SK-N-SH (cell line): ENCODE results near the gene CCDC24. TPM values are rescaled to one million over a fixed set of nuclear protein-coding genes. Genes with fewer than 3 reads are reported as not detected.

Source experiments
- CTCF ChIA-PET: fragments of 300-600, 350-600 bp; formaldehyde crosslinking; extraction: SDS; loops from one replicate; lab custom pipeline; 2021; lab: Yijun Ruan, JAX
- POLR2A ChIA-PET: fragments of 350-600 bp; sonication (Branson Sonifier 250); formaldehyde crosslinking; extraction: SDS; loops from one replicate; lab custom pipeline; 2020; ENCODE audit warnings: antibody characterized with exemption, inconsistent platforms; lab: Yijun Ruan, JAX
- DNase-seq: peaks from one replicate; pipeline ENCODE4 v3.0.0; 2012
- H2AFZ ChIP-seq: fragments of 200-600 bp; sonication (generic); 2 replicates; pipeline ENCODE4 v1.8.1; 2016; ENCODE audit warnings: antibody characterized with exemption, mild to moderate bottlenecking, low read depth
- H3F3A ChIP-seq: fragments of 200-600 bp; sonication (generic); replicated peaks from 2 replicates; pipeline ENCODE3; 2016; ENCODE audit warnings: antibody characterized with exemption, mild to moderate bottlenecking; ENCODE audit not compliant: insufficient read depth
- H3K27ac ChIP-seq, 2 experiments: fragments of 200-500 bp in 1 of 2; fragments of 200-600 bp in 1 of 2; sonication (Bioruptor generic) in 1 of 2; sonication (generic), shearing (Covaris generic) in 1 of 2; 2 replicates each; pipeline versions ENCODE4 v1.5.1 to v1.6.1; 2014 to 2016; ENCODE audit warnings: low read depth in 2 of 2, inconsistent platforms in 1 of 2, low read length in 1 of 2, mild to moderate bottlenecking in 1 of 2, mixed read lengths in 1 of 2
- H3K27me3 ChIP-seq: fragments of 200-600 bp; sonication (generic), shearing (Covaris generic); 2 replicates; pipeline ENCODE4 v1.6.1; 2016; ENCODE audit warnings: mixed run types; ENCODE audit not compliant: insufficient read depth
- H3K36me3 ChIP-seq, 2 experiments: fragments of 200-500 bp in 1 of 2; fragments of 200-600 bp in 1 of 2; sonication (Bioruptor generic) in 1 of 2; sonication (generic) in 1 of 2; replicated peaks in 1 of 2; 2 replicates each; pipeline versions ENCODE3 to v1.5.1; 2014 to 2016; ENCODE audit warnings: low read length in 1 of 2, mild to moderate bottlenecking in 1 of 2; ENCODE audit not compliant: insufficient read depth in 2 of 2, control insufficient read depth in 1 of 2
- H3K4me1 ChIP-seq, 2 experiments: fragments of 200-500 bp in 1 of 2; fragments of 200-600 bp in 1 of 2; sonication (Bioruptor generic) in 1 of 2; sonication (generic), shearing (Covaris generic) in 1 of 2; 2 replicates each; pipeline versions ENCODE4 v1.5.1 to v1.6.1; 2014 to 2016; ENCODE audit warnings: low read depth in 1 of 2, low read length in 1 of 2, mixed run types in 1 of 2; ENCODE audit not compliant: insufficient read depth in 2 of 2, control insufficient read depth in 1 of 2
- H3K4me2 ChIP-seq: fragments of 200-600 bp; sonication (generic), shearing (Covaris generic); 2 replicates; pipeline ENCODE4 v1.6.1; 2017; ENCODE audit warnings: mixed run types
- H3K4me3 ChIP-seq, 2 experiments: fragments of 200-500 bp in 1 of 2; fragments of 200-600 bp in 1 of 2; sonication (Bioruptor generic) in 1 of 2; sonication (generic), shearing (Covaris generic) in 1 of 2; 2 replicates each; pipeline versions ENCODE4 v1.5.1 to v1.8.1; 2014 to 2016; ENCODE audit warnings: low read depth in 2 of 2, inconsistent platforms in 1 of 2, low read length in 1 of 2, mild to moderate bottlenecking in 1 of 2, mixed read lengths in 1 of 2, moderate library complexity in 1 of 2
- H3K79me2 ChIP-seq: fragments of 200-600 bp; sonication (generic); 2 replicates; pipeline ENCODE4 v1.8.1; 2017; ENCODE audit warnings: mild to moderate bottlenecking; ENCODE audit not compliant: insufficient read depth
- H3K9ac ChIP-seq: fragments of 200-600 bp; sonication (generic); 2 replicates; pipeline ENCODE4 v1.6.1; 2017; ENCODE audit warnings: mixed run types
- H3K9me2 ChIP-seq: fragments of 200-600 bp; sonication (generic); 2 replicates; pipeline ENCODE4 v1.6.1; 2017; ENCODE audit warnings: mixed run types
- H3K9me3 ChIP-seq: fragments of 200-600 bp; sonication (generic); 2 replicates; pipeline ENCODE4 v1.6.1; 2017; ENCODE audit warnings: mixed run types, mild to moderate bottlenecking, moderate library complexity
- H4K20me1 ChIP-seq: fragments of 200-600 bp; sonication (generic); 2 replicates; pipeline ENCODE4 v1.6.1; 2017; ENCODE audit warnings: mild to moderate bottlenecking, mixed run types; ENCODE audit not compliant: insufficient read depth
- EP300 ChIP-seq, 2 experiments: IDR thresholded peaks; 2 replicates each; pipeline versions ENCODE4 v1.4.0 to v1.6.1; 2012; ENCODE audit warnings: borderline replicate concordance in 1 of 2, low read depth in 1 of 2, low read length in 1 of 2
- EZH2phosphoT487 ChIP-seq: fragments of 200-600 bp; sonication (generic); IDR thresholded peaks from 2 replicates; pipeline ENCODE4 v1.6.1; 2017; ENCODE audit warnings: low read depth, mixed run types, mild to moderate bottlenecking, antibody characterized with exemption, moderate library complexity, borderline replicate concordance
- FOSL2 ChIP-seq: IDR thresholded peaks from 2 replicates; pipeline ENCODE4 v1.4.0; 2012; ENCODE audit warnings: low read depth, mild to moderate bottlenecking, moderate library complexity, borderline replicate concordance
- FOXJ3 ChIP-seq: sonication (generic); formaldehyde crosslinking; IDR thresholded peaks from 2 replicates; pipeline ENCODE4 v1.5.1; 2020; ENCODE audit warnings: mild to moderate bottlenecking, missing genetic modification reagents
- GABPA ChIP-seq: IDR thresholded peaks from 2 replicates; pipeline ENCODE4 v1.4.0; 2012; ENCODE audit warnings: low read depth, mild to moderate bottlenecking
- GATA2 ChIP-seq: sonication (generic); formaldehyde crosslinking; IDR thresholded peaks from 2 replicates; pipeline ENCODE4 v1.5.0; 2020; ENCODE audit warnings: mild to moderate bottlenecking, missing genetic modification reagents
- JUND ChIP-seq: IDR thresholded peaks from 2 replicates; pipeline ENCODE4 v1.4.0; 2012
- MEF2A ChIP-seq: IDR thresholded peaks from 2 replicates; pipeline ENCODE4 v1.4.0; 2012; ENCODE audit warnings: low read depth, borderline replicate concordance
- MXI1 ChIP-seq: IDR thresholded peaks from 2 replicates; pipeline ENCODE4 v1.6.1; 2012; ENCODE audit warnings: mild to moderate bottlenecking, low read depth, low read length, improper control_type of control experiment
- NFIC ChIP-seq: IDR thresholded peaks from 2 replicates; pipeline ENCODE4 v1.4.0; 2012; ENCODE audit warnings: borderline replicate concordance
- NRF1 ChIP-seq: IDR thresholded peaks from 2 replicates; pipeline ENCODE4 v1.6.1; 2012; ENCODE audit warnings: low read depth, mild to moderate bottlenecking, low read length
- RFX5 ChIP-seq: IDR thresholded peaks from 2 replicates; pipeline ENCODE4 v1.6.1; 2012; ENCODE audit warnings: mild to moderate bottlenecking, improper control_type of control experiment, low read length
- RXRA ChIP-seq: IDR thresholded peaks from 2 replicates; pipeline ENCODE4 v1.4.0; 2012; ENCODE audit warnings: low read depth, mild to moderate bottlenecking, borderline replicate concordance
- SIN3A ChIP-seq: IDR thresholded peaks from 2 replicates; pipeline ENCODE4 v1.6.1; 2012; ENCODE audit warnings: low read depth, mild to moderate bottlenecking, low read length, moderate library complexity, borderline replicate concordance
- SMC3 ChIP-seq: IDR thresholded peaks from 2 replicates; pipeline ENCODE4 v1.6.1; 2012; ENCODE audit warnings: low read depth, low read length, improper control_type of control experiment
- TAF1 ChIP-seq: IDR thresholded peaks from 2 replicates; pipeline ENCODE4 v1.6.1; 2012; ENCODE audit warnings: low read depth, mild to moderate bottlenecking, low read length, moderate library complexity, borderline replicate concordance
- TCF12 ChIP-seq: IDR thresholded peaks from 2 replicates; pipeline ENCODE4 v1.4.0; 2012
- WGBS: methylation state at CpG from one replicate; pipeline ENCODE4 v1.1.6; 2017; ENCODE audit warnings: low lambda C conversion rate; 5-methylcytosine and 5-hydroxymethylcytosine counted together
- polyA plus RNA-seq, 3 experiments: library from polyadenylated mRNA; depleted of rRNA; stranded (reverse); fragments of >200 nt; gene quantifications; 2 replicates each; pipeline ENCODE4 v1.2.3, GENCODE V29; 2012
- TF ChIP-seq, protein P1 (sequence below): IDR thresholded peaks from 2 replicates; pipeline ENCODE4 v1.4.0; 2012; ENCODE audit warnings: low read depth, borderline replicate concordance
- TF ChIP-seq, protein P2 (sequence below): IDR thresholded peaks from 2 replicates; pipeline ENCODE4 v1.4.0; 2012; ENCODE audit warnings: low read depth, borderline replicate concordance
- TF ChIP-seq, protein P3 (sequence below): fragments of 150-350 bp; IDR thresholded peaks from 2 replicates; pipeline ENCODE4 v1.6.1; 2016; ENCODE audit warnings: mild to moderate bottlenecking, low read depth, low read length
- TF ChIP-seq, protein P4 (sequence below): IDR thresholded peaks from 2 replicates; pipeline ENCODE4; 2012
- TF ChIP-seq, protein P5 (sequence below): IDR thresholded peaks from 2 replicates; pipeline ENCODE4 v1.4.0; 2012; ENCODE audit warnings: low read depth
- TF ChIP-seq, protein P6 (sequence below): IDR thresholded peaks from 2 replicates; pipeline ENCODE4 v1.6.1; 2012; ENCODE audit warnings: mild to moderate bottlenecking, low read depth, low read length, moderate library complexity

Gene CCDC24
- polyA plus RNA-seq, 1 of the 3 experiments (the other 2 are of a cell fraction), result 7.5 TPM

DNA sequence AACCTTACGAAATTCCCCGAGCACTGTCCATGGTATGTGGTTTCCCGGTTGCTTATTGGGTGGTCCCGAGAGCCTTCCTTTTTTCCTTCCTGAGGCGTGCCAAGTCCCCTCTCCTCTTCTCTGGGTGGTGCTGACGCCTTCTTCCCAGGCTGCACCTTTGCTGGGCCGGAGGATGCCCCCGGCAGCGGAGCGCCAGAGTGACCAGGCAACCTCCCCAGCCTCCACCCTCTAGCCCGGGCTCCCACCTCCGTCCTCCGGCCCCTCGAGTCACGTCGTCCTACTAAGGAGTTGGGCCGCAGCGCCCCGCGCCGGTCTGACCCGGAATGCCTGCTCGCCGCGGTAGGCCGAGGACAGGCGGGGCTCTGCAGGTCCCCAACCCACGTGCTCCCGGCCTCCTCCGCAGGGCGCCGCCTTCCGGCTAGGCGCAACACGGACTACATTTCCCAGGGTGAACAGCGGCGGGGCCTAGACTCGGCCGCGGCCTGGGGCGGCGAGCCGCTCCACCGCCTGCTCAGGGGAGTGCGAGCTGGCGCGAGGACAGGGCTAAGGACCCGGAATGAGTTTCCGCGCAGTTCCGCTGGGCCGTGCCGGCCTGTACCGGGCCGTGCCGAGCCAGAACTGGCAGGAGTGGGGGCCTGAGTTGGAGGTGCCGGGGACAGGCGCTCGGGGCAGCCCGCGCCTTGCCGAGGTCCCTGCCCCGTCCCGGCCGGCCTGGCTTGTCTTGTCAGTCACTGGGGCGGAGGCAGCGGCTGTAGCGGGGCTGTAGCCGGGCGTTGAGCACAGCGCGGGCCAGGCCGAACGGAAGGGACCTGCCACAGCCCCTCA is 45.0 kb upstream of the CCDC24 start, which contains the start of gene IPO13:
IPO13 (plus strand) TSS at position 715 of the 825 bp plus-strand sequence. CDS start 651 bp downstream, outside the sequence.
- H3K36me3 ChIP-seq, result peaks cover 0 to 17% of the 10 kb centered on the region in 2 experiments
- H2AFZ ChIP-seq, result peak within 1 kb of the TSS; percentile 78
- peak; percentile 98 for DNase-seq
- CTCF ChIA-PET, result interaction anchor here (0.6 to 9.4 kb wide), 29 partner anchors 8 to 418 kb away, joined by 3 to 105 read pairs (median 4); partner anchors contain the start of genes ARTN and ATP6V0B
- H4K20me1 ChIP-seq, result no peaks in the 10 kb centered on the region
- POLR2A ChIA-PET, result interaction anchor here (0.7 to 1.6 kb wide), 4 partner anchors 8 to 84 kb away, joined by 3 to 10 read pairs (median 4); no protein-coding TSS in a partner anchor
- H3K9me2 ChIP-seq, result no peaks in the 10 kb centered on the region
- H3K4me2 ChIP-seq, result peak within 1 kb of the TSS; percentile 98
- H3K9me3 ChIP-seq, result no peaks in the 10 kb centered on the region
- no peaks in the 10 kb centered on the region for H3F3A ChIP-seq
- H3K27ac ChIP-seq, result peak within 1 kb of the TSS; percentile 82 to 97
- peaks cover 13% of the 10 kb centered on the region; the same call in 1 of the 2 replicates for H3K79me2 ChIP-seq
- H3K27me3 ChIP-seq, result no peaks in the 10 kb centered on the region
- WGBS, result 3% methylated on average over 18 of the region's 74 CpGs
- peak within 1 kb of the TSS; percentile 90 for H3K9ac ChIP-seq
- H3K4me1 ChIP-seq, result peaks cover 12 to 24% of the 10 kb centered on the region in 2 experiments
- H3K4me3 ChIP-seq, result peak within 1 kb of the TSS; percentile 79 to 93
- TF ChIP-seq EP300 (IDR thresholded peaks at IDR 0.05; ENCODE audit: borderline replicate concordance in 1 of 2, low read depth in 1 of 2, low read length in 1 of 2) (no peak), FOSL2 (no peak), FOXJ3 (no peak), GABPA (peak; percentile 59), NRF1 (no peak), RXRA (no peak), TAF1 (peak; percentile 69; the same call in 1 of the 2 replicates), GATA2 (no peak), JUND (no peak), MEF2A (no peak), MXI1 (peak; percentile 98), NFIC (peak; percentile 7; the same call in 1 of the 2 replicates), RFX5 (no peak), TCF12 (no peak; the same call in 1 of the 2 replicates), EZH2phosphoT487 (no peak), SMC3 (peak; percentile 47), SIN3A (peak; percentile 14; the same call in 1 of the 2 replicates)
- TF ChIP-seq, protein P1, sequence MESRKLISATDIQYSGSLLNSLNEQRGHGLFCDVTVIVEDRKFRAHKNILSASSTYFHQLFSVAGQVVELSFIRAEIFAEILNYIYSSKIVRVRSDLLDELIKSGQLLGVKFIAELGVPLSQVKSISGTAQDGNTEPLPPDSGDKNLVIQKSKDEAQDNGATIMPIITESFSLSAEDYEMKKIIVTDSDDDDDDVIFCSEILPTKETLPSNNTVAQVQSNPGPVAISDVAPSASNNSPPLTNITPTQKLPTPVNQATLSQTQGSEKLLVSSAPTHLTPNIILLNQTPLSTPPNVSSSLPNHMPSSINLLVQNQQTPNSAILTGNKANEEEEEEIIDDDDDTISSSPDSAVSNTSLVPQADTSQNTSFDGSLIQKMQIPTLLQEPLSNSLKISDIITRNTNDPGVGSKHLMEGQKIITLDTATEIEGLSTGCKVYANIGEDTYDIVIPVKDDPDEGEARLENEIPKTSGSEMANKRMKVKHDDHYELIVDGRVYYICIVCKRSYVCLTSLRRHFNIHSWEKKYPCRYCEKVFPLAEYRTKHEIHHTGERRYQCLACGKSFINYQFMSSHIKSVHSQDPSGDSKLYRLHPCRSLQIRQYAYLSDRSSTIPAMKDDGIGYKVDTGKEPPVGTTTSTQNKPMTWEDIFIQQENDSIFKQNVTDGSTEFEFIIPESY, result no peak
- TF ChIP-seq, protein P2, sequence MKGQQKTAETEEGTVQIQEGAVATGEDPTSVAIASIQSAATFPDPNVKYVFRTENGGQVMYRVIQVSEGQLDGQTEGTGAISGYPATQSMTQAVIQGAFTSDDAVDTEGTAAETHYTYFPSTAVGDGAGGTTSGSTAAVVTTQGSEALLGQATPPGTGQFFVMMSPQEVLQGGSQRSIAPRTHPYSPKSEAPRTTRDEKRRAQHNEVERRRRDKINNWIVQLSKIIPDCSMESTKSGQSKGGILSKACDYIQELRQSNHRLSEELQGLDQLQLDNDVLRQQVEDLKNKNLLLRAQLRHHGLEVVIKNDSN, result peak; percentile 87
- TF ChIP-seq, protein P3, sequence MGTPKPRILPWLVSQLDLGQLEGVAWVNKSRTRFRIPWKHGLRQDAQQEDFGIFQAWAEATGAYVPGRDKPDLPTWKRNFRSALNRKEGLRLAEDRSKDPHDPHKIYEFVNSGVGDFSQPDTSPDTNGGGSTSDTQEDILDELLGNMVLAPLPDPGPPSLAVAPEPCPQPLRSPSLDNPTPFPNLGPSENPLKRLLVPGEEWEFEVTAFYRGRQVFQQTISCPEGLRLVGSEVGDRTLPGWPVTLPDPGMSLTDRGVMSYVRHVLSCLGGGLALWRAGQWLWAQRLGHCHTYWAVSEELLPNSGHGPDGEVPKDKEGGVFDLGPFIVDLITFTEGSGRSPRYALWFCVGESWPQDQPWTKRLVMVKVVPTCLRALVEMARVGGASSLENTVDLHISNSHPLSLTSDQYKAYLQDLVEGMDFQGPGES, result no peak
- TF ChIP-seq, protein P4, sequence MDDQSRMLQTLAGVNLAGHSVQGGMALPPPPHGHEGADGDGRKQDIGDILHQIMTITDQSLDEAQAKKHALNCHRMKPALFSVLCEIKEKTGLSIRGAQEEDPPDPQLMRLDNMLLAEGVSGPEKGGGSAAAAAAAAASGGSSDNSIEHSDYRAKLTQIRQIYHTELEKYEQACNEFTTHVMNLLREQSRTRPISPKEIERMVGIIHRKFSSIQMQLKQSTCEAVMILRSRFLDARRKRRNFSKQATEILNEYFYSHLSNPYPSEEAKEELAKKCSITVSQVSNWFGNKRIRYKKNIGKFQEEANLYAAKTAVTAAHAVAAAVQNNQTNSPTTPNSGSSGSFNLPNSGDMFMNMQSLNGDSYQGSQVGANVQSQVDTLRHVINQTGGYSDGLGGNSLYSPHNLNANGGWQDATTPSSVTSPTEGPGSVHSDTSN, result peak; percentile 55
- TF ChIP-seq, protein P5, sequence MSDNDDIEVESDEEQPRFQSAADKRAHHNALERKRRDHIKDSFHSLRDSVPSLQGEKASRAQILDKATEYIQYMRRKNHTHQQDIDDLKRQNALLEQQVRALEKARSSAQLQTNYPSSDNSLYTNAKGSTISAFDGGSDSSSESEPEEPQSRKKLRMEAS, result peak; percentile 99
- TF ChIP-seq, protein P6, sequence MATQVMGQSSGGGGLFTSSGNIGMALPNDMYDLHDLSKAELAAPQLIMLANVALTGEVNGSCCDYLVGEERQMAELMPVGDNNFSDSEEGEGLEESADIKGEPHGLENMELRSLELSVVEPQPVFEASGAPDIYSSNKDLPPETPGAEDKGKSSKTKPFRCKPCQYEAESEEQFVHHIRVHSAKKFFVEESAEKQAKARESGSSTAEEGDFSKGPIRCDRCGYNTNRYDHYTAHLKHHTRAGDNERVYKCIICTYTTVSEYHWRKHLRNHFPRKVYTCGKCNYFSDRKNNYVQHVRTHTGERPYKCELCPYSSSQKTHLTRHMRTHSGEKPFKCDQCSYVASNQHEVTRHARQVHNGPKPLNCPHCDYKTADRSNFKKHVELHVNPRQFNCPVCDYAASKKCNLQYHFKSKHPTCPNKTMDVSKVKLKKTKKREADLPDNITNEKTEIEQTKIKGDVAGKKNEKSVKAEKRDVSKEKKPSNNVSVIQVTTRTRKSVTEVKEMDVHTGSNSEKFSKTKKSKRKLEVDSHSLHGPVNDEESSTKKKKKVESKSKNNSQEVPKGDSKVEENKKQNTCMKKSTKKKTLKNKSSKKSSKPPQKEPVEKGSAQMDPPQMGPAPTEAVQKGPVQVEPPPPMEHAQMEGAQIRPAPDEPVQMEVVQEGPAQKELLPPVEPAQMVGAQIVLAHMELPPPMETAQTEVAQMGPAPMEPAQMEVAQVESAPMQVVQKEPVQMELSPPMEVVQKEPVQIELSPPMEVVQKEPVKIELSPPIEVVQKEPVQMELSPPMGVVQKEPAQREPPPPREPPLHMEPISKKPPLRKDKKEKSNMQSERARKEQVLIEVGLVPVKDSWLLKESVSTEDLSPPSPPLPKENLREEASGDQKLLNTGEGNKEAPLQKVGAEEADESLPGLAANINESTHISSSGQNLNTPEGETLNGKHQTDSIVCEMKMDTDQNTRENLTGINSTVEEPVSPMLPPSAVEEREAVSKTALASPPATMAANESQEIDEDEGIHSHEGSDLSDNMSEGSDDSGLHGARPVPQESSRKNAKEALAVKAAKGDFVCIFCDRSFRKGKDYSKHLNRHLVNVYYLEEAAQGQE, result peak; percentile 97
